Mucosa of descending colon (tissue), 3 donors: ENCODE results near the gene TREH. TPM values are rescaled to one million over a fixed set of nuclear protein-coding genes. Genes with fewer than 3 reads are reported as not detected.
A peak's percentile ranks its signal among the peaks of the same experiment; 100 is the strongest.

Experiments
- ATAC-seq: fragments of 200-7000 bp; cut with Tn5 transposase; one replicate; pipeline ENCODE4 v1.9.1; 2020; ENCODE audit warnings: mild to moderate bottlenecking, moderate library complexity
- DNase-seq, 3 donors: peaks; one replicate each; pipeline ENCODE4 v3.0.0-alpha.2; 2020
- H3K36me3 ChIP-seq: fragments of 200-600 bp; one replicate; pipeline ENCODE4 v1.8.0; 2021; ENCODE audit warnings: low read depth, mild to moderate bottlenecking
- H3K4me1 ChIP-seq: fragments of 200-600 bp; one replicate; pipeline ENCODE4 v1.8.0; 2021; ENCODE audit warnings: low read depth, mild to moderate bottlenecking
- H3K4me3 ChIP-seq: fragments of 200-600 bp; one replicate; pipeline ENCODE4 v1.8.0; 2021; ENCODE audit warnings: mild to moderate bottlenecking
- H3K9me3 ChIP-seq: fragments of 200-600 bp; one replicate; pipeline ENCODE4 v1.8.0; 2021; ENCODE audit warnings: mild to moderate bottlenecking
- CTCF ChIP-seq: fragments of 200-600 bp; IDR thresholded peaks from one replicate; pipeline ENCODE4 v1.8.0; 2022; ENCODE audit warnings: antibody characterized with exemption, mild to moderate bottlenecking
- intact Hi-C, 2 donors: fragments of 100-400 bp; cut with DNase I in 1 of 2; cut with micrococcal nuclease in 1 of 2; formaldehyde crosslinking; loops; one replicate each; pipeline versions ENCODE4 v1.11.0 to v1.11.1; 2022; cut with DNase I, micrococcal nuclease
- total RNA-seq, 3 donors: library from RNA; stranded (reverse); fragmentation: NEBNext Ultra II Directional in 2 of 3; extraction: Animal tissue kit (Norgen Biotek cat#: 25700) in 2 of 3; gene quantifications; one replicate each; pipeline versions ENCODE4 v1.2.1 to v1.2.4, GENCODE V29; 2021 to 2023
- donor health status: DM: no; HTN: no; CAD: no; lungs with moderate emphysema.
- donor health status: DM: no; HTN: no; CAD: no.
- donor health status: DM: no; HTN: yes; CAD: no.

TREH gene
- total RNA-seq, 3 donors from 2014 or later: 1.1 to 3.9 (median 2.2) TPM

GRCh38 chr11:118649941-118650340 is 29.5 kb downstream of the TREH start:
- Histone ChIP-seq H3K36me3 (peaks cover 4% of the 10 kb centered on the region), H3K4me3 (no peak overlapping the region), H3K9me3 (no peaks in the 10 kb centered on the region), H3K4me1 (no peaks in the 10 kb centered on the region)
- TF ChIP-seq CTCF: no peak
- DNase-seq: no peak
- intact Hi-C loops: no loop called here
- ATAC-seq: peak; percentile 84

- no peaks in the 10 kb centered on the region for H3K4me1 ChIP-seq
- TF ChIP-seq CTCF: no peak
- intact Hi-C loops: no loop called here
- DNase-seq: no peak
- H3K4me3 ChIP-seq: no peak overlapping the region
- no peak for ATAC-seq
- no peaks in the 10 kb centered on the region for H3K9me3 ChIP-seq
- H3K36me3 ChIP-seq: peaks cover 4% of the 10 kb centered on the region
Measured at GRCh38 chr11:118648291-118648690, 31.2 kb downstream of the TREH start.

GRCh38 chr11:118646393-118646792 is 33.1 kb downstream of the TREH start:
- intact Hi-C loops: no loop called here
- Histone ChIP-seq H3K36me3 (no peaks in the 10 kb centered on the region), H3K4me3 (no peak overlapping the region), H3K9me3 (no peaks in the 10 kb centered on the region), H3K4me1 (peaks cover 6% of the 10 kb centered on the region)
- ATAC-seq: no peak
- no peak for TF ChIP-seq CTCF
- no peak for DNase-seq

- H3K36me3 ChIP-seq: no peaks in the 10 kb centered on the region
- no peak for TF ChIP-seq CTCF
- no peaks in the 10 kb centered on the region for H3K9me3 ChIP-seq
- intact Hi-C loops: no loop called here
- ATAC-seq (no peak), DNase-seq (no peak)
- peaks cover 14% of the 10 kb centered on the region for H3K4me1 ChIP-seq
- H3K4me3 ChIP-seq: no peak overlapping the region
Measured at GRCh38 chr11:118645066-118645715, 34.3 kb downstream of the TREH start.

- H3K4me3 ChIP-seq: no peak overlapping the region
- peaks cover 14% of the 10 kb centered on the region for H3K4me1 ChIP-seq
- no peaks in the 10 kb centered on the region for H3K36me3 ChIP-seq
- TF ChIP-seq CTCF: no peak
- ATAC-seq (no peak), DNase-seq (no peak)
- no peaks in the 10 kb centered on the region for H3K9me3 ChIP-seq
- intact Hi-C loops: no loop called here
Measured at GRCh38 chr11:118644496-118644895, 35.0 kb downstream of the TREH start.

- H3K4me3 ChIP-seq: no peak overlapping the region
- no peaks in the 10 kb centered on the region for H3K36me3 ChIP-seq
- TF ChIP-seq CTCF: no peak
- no peak for ATAC-seq
- peaks cover 14% of the 10 kb centered on the region for H3K4me1 ChIP-seq
- H3K9me3 ChIP-seq: no peaks in the 10 kb centered on the region
- no peak for DNase-seq
- intact Hi-C loops: no loop called here
Measured at GRCh38 chr11:118643995-118644345, 35.5 kb downstream of the TREH start.
